Measurements from ENCODE around the gene SBSN.

Gene SBSN

DNA sequence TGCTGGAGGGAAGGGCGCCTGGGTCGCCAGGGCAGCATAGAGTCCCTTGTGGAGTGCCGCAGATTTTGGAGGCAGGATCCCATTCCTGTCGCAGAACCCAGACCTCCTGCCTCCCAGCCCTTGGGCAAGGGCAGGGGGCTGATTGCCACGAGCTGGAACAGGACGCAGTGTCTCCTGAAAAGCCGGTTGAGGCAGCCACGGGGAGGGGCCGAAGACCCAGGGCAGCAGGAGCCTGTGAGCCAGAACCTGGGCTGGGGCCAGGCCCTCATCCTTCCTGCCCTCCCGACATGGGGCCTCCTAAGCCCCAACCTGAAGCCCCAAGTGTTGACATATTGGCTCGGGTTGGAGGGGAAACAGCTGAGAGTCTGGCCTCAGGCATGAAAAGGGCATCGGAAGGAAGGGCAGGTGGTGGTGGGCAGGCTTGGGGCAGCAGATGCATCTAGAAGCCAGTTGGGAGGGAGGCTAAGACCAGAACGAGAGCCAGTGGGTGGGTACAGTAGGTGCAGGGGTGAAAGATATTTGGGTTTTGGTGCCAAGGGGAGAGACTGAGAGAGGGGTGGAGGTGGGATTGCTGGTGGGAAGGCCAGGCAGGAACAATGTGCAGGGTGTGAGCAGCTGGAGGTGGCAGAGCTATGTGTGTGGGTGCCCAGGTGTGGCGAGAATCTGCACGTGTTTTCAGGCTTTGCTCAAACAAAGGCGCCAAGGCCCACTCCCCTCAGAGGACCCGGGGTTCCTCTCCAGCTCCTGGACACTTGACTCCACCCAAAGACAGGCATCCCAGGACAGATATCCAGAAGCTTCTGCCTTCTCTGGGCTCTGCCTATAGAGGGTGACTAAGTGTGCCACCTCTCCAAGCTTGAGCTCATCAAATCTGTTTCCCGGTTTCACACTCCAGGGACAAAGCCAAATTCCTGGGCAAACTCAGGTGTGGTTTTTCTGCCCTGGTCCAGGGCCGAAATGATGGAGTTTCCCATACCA is 1.4 kb upstream of the SBSN start:
- no peak for DNase-seq

- DNase-seq, result no peak
Observed at GRCh38 chr19:35525873-35526272, 2.2 kb downstream of the SBSN start.

DNA sequence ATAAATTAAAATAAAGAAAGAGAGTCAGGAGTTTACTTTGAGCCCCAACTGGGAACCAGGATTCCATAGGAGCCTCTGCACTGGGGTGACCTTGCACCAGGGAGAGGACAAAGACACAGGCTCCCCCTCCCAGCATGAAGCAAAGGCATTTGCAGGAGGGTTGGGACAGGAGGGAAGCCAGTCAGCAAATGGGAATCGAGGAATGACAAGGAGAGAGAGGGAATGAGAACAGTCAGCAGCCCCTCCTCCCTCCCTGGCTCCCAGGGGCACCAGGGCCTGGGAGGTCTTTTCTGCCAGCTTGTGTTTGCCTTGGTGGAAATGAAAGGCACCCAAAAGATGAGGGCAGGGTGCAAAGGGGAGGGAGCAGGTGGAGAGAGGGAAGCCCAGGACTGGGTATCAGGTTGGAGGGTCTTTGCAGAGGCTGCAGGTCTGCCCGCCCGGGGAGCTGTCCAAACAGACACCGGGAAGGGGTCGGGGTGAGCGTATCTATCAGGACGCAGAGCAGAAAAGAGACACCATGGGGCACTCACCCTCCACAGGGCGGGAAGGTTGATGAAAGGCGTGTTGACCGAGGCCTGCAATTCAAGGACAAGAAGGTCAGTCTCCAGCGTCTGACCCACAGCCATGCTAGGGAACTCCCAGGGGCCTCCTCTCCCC is 3.8 kb downstream of the SBSN start:
- DNase-seq, result no peak

DNA sequence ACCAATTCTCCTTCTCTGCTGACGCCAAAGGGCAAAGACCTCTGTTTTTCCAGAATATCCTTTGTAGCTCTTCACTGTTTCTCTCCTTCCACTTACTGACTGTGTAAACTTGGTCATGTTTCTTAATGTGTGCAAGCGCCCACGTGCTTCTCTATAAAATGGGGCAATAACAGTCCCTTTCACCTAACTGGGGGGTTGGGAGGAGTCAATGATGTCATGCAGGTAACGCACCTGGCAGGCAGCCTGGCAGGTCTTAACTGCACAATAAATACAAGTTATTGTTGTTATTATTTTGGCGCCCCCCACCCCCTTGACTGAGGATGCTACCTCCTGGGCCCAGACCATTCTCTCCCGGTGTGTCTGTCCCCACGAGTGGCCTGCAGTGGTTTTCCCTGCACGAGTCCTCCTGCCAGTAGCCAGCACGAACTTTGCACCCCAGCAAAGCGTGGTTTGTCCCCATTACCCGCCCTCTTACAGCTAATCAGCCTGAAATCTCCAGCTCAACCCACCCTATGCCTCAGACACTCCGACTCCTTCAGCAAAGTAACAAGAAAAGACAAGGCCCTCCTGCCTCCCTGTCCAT is 5.3 kb downstream of the SBSN start:
- DNase-seq, result no peak

DNA sequence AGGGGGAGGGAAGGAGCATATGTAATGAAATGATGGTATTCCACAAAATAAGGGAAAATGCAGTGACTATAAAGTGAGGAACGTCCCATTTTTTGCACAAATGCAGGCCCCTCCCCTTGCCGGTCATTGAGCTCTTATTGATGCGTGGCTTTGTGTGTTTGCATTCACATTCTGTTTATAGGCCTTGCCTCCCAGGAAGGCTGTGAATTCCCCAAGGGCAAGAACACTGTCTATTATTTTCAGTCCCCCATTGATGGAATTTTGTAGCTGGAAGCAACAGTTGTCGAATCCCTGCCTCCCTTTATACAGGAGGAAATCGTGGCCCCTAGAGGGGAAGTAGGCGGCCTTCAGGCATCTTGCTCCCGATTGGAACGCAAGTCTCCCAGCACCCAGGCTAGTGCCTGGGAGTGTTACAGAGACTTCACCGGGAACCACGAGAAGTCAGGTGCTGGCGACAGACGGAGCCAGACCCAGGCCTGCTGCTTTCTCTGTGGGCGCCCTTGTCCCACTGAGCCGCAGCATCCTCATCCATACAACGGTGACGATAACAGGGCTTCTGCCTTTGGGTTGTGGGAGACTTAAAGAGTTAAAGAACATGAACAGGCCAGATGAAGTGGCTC is 6.9 kb downstream of the SBSN start:
- DNase-seq, result no peak

- DNase-seq, result no peak
Observed at GRCh38 chr19:35519291-35519690, 8.8 kb downstream of the SBSN start.

DNA sequence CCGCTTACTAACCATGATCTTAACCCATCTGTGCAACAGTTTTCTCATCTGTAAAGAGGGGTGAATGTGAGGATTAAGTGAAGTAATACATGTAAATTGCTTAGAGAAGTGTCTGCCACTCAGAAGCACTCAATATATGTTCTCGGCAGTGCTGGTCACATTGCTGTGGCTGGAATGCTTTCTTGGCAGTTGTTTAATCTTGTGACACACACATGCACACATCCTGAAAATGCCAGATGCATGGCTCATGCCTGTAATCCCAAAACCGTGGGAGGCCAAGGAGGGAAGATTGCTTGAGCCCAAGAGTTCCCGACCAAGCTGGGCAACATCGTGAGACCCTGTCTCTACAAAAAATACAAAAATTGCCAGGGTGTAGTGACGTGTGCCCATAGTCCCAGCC is 9.8 kb downstream of the SBSN start:
- no peak for DNase-seq

DNA sequence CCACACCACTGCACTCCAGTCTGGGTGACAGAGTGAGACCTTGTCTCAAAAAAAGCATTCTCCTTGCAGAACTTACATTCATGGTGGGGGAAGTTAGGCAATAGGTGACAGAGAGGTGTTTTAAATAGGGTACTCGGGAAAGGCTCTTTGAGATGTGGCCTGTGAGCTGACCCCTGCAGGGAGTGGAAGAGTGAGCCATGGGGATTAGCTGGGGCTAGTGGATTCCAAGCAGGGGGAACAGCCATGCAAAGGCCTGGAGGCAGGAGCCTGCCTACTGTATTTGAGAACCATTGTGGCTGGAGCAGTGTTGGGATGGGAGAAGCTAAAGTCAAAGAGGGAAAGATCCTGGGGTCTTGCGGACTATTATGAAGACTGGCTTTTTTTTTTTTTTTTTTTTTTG is 10.8 kb downstream of the SBSN start:
- DNase-seq, result no peak

- no peak for DNase-seq
Observed at GRCh38 chr19:35516310-35516709, 11.8 kb downstream of the SBSN start.

- no peak for DNase-seq
Observed at GRCh38 chr19:35514282-35514809, 13.8 kb downstream of the SBSN start.

DNA sequence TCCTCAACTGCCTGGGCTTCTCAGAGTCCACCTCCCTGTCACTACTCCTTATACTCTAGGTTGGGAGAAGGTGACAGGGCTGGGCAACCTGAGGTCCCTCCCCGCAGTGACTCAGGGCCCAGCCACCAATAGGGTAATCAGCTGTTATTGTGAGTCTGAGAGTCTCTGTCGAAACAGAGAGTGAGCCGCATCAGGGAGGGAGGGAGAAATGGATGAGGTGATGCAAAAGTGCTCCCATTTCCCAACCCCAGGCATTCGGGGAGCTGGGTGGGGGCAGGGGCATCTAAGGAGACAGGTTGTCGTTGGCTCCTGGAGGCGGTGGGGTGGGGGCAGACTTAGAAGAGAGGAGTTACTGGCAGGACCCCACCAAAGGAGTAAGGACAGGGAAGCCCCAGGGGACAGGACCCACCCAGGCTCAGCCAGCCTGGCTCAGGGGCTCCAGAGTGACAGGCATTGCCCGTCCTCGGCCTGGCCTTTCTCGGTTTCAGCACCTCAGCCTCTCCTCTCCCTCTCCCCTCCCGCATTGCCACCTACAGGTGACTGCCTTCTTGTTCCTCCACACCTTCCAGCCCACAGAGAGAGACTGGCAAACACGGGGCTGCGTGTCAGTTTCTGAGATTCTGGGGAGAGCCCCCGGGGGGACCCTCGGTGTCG is 14.4 kb downstream of the SBSN start, which contains the start of gene DMKN:
DMKN (minus strand) TSS at position 22 of the 654 bp plus-strand sequence. CDS start 174 bp downstream, outside the sequence.
- DNase-seq, result no peak

- DNase-seq, result no peak
Observed at GRCh38 chr19:35512831-35513627, 15.1 kb downstream of the SBSN start.

GRCh38 chr19:35511337-35511736 is 16.8 kb downstream of the SBSN start:
- no peak for DNase-seq

GRCh38 chr19:35510626-35510964 is 17.5 kb downstream of the SBSN start:
- DNase-seq, result no peak

GRCh38 chr19:35509861-35510625 is 18.1 kb downstream of the SBSN start:
- DNase-seq, result peak; percentile 76

GRCh38 chr19:35509018-35509652 is 19.0 kb downstream of the SBSN start:
- DNase-seq, result peak; percentile 25

- DNase-seq, result no peak
Observed at GRCh38 chr19:35508129-35508528, 20.0 kb downstream of the SBSN start.

- DNase-seq, result no peak
Observed at GRCh38 chr19:35507561-35507960, 20.6 kb downstream of the SBSN start.

DNA sequence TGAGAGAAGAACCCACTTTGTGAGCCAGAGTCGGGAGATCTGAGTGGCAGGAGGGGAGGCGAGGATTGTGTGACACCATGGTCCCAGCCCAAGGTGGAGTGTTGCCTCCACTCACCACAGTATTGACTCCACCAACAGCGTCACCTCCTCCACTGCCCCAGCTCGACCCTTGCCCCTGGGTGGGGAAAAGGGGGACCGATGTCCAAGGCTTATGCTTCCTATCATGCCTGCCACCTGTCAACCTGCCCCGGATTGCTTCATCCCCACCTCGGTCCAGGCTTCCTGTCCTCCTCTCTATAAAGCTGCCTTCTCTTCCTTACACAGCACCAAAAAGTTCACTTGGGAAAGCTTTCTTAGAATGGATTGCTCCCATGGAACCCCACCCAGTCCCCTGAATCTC is 22.1 kb downstream of the SBSN start:
- no peak for DNase-seq

GRCh38 chr19:35502751-35503150 is 25.4 kb downstream of the SBSN start:
- DNase-seq, result no peak
